T47D (cell line): ENCODE measurements around the gene PYGL.
A peak's percentile ranks its signal among the peaks of the same experiment; 100 is the strongest.

Experiments
- DNase-seq, 2 experiments: peaks; one replicate each; pipeline versions ENCODE4 v3.0.0 to v3.0.0-alpha.2; 2011 to 2012; ENCODE audit warnings: low read depth in 1 of 2, low spot score in 1 of 2
- JUND ChIP-seq: IDR thresholded peaks from 2 replicates; pipeline ENCODE4 v1.6.1; 2012; ENCODE audit warnings: low read depth
- in situ Hi-C: cut with HindIII; loops from 2 replicates; pipeline ENCODE4 v1.10.0; 2016; ENCODE audit warnings: low sequenced_read_pairs, low pct_unique_long_range_greater_than_20kb

The PYGL gene

DNA sequence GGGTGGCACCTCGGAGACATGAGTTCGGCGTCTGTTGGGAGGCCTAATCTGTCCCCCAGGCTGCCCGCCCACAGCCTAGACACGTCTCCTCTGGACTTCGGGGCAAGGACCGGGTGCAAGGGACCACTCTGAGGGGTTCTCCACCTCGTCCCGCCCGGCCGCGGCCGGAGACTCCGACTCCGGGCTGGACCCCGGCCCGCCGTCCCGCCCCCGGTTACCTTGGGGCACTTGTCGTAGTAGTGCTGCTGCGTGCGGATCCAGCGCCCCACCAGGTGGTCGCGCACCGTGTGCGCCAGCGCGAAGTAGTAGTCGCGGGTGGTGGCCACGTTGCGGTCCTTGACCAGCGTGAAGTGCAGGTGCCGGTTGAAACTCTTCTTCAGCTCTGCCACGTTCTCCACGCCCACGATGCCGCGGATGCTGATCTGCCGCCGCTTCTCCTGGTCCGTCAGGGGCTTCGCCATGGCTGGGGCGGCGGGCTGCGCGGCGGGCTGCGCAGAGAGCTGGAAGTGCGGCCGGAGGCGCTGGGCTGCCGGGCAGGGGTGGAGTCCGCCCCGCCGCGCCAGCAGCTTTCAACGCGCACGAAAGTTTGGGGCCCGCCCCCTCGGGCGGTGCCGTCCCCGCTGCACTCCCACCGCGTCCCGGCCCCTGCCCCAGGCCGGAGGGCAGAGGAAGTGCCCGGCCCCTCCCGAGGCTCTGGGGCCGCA, at the start of gene PYGL:
PYGL (minus strand) TSS at position 541 of the 704 bp plus-strand sequence; CDS start at position 461, 80 bp downstream.
- peak; percentile 71 to 85 for DNase-seq
- in situ Hi-C loops = no loop called here
- TF ChIP-seq JUND = no peak

- no peak for TF ChIP-seq JUND
- in situ Hi-C loops = no loop called here
- DNase-seq = no peak
These were observed 41.6 kb upstream of the PYGL start for GRCh38 chr14:50985859-50986331.

DNA sequence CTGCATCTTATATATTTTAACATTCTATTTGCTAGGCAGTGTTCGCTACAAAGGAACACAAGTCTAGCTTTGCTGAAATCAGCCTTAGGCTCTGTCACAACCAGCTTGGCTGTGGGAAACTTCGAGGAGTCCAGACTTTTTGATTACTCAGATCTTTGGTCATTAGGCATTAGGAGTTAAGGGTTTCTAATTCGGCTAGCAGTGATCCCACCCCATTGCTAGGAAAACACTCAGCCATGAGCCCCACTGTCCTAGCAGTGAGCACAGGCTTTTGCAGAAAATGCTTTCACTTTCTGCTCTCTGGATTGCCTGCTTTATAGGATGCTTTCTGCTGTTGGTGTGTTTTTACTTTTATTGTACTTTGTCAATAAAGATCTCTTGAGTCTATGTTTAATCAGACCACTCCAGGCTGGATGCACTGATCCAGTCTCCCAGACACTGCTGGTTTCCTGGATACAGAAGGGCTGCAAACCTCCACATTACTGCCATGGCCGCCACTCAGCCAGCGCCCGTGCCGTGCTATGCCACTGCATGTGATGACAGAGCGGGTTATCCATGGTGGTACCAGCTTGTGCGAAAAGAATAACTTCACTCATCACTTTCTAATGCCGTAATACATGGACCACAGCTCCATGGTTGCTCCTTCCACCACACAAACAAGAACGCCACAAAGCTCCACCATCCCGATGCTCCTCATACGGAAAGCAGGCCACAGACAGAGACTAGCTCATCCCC, 41.0 kb upstream of the PYGL start:
- no peak for DNase-seq
- in situ Hi-C loops = no loop called here
- TF ChIP-seq JUND = no peak

GRCh38 chr14:50984036-50984710, 39.9 kb upstream of the PYGL start:
- in situ Hi-C loops = no loop called here
- no peak for TF ChIP-seq JUND
- no peak for DNase-seq

- in situ Hi-C loops = no loop called here
- TF ChIP-seq JUND = no peak
- no peak for DNase-seq
These were observed 35.9 kb upstream of the PYGL start for GRCh38 chr14:50979941-50980850.

DNA sequence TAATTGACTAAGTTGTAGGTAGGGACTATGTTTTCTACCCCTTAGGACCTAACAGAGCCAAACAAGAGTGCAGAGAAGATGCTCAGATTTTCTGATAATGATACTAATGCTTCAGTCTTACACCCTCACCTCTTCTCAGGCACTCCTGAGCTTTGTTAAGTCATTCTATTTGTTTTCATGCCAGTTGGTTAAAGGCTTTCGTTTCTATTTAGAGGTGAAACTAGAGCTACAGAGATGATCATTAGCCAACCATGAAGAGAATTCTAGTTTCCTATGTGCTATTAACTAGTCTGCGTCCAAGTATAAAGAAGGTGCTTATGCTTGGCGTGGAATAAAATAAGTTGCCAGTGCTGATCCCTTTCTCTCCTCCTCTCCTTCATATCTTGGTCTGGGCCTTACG, 34.6 kb upstream of the PYGL start:
- no peak for TF ChIP-seq JUND
- DNase-seq = no peak
- in situ Hi-C loops = no loop called here

- DNase-seq = no peak
- no peak for TF ChIP-seq JUND
- in situ Hi-C loops = no loop called here
These were observed 34.2 kb upstream of the PYGL start for GRCh38 chr14:50978529-50978871.

GRCh38 chr14:50977863-50978528, 33.7 kb upstream of the PYGL start:
- in situ Hi-C loops = no loop called here
- TF ChIP-seq JUND = no peak
- no peak for DNase-seq

GRCh38 chr14:50974118-50974517, 29.8 kb upstream of the PYGL start:
- peak in 1 of 2 experiments; percentile 20 for DNase-seq
- no peak for TF ChIP-seq JUND
- in situ Hi-C loops = no loop called here

GRCh38 chr14:50972734-50973133, 28.5 kb upstream of the PYGL start:
- DNase-seq = no peak
- TF ChIP-seq JUND = no peak
- in situ Hi-C loops = no loop called here

DNA sequence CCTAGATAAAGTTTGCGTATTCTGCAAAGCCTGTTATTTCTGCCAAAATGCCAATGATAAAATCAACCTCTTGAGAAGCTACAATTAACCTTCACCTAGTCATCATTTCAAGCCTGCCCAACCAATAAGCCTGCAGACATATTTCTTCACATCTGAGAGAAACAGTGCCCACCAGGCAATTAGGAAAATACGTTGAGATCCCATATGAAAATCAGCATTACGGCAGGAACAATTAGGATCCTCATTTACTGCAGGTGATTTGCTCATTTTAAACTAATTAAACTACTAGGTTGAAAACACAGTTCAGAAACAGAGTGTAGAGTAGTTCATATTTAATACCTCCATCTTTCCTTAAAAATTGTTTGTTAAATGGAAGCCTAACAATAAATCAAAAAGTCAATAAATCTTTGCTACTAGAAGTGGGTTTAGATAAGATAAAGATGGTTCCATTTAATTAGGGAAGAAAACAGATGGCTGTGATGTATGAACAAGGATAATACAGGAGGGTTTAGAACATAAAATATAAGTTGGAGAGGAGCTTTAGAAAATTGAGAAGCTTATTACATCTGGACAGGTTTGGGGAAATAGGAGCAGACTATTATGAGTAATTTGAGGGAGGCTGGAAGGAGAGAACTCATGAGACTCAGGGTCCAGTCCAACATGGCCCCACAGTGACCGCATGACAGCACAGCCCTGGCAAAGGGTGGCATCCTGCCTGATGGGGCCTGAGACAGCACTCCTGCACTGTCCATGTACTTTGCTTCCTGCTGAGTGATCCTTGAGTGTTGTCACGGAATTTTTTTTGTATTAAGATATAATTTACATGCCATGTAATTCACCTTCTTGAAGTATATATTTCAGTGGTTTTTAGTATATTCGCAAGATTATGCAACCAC, 26.9 kb upstream of the PYGL start:
- in situ Hi-C loops = no loop called here
- no peak for DNase-seq

More for the DNA sequence above, 26.9 kb upstream of the PYGL start:
- no peak for TF ChIP-seq JUND
